ENCODE measurements around the gene ACER1. TPM values are rescaled to one million over a fixed set of nuclear protein-coding genes. Genes with fewer than 3 reads are reported as not detected.

Gene ACER1
- total RNA-seq, 1 donor from 2014 or later, result not detected

DNA sequence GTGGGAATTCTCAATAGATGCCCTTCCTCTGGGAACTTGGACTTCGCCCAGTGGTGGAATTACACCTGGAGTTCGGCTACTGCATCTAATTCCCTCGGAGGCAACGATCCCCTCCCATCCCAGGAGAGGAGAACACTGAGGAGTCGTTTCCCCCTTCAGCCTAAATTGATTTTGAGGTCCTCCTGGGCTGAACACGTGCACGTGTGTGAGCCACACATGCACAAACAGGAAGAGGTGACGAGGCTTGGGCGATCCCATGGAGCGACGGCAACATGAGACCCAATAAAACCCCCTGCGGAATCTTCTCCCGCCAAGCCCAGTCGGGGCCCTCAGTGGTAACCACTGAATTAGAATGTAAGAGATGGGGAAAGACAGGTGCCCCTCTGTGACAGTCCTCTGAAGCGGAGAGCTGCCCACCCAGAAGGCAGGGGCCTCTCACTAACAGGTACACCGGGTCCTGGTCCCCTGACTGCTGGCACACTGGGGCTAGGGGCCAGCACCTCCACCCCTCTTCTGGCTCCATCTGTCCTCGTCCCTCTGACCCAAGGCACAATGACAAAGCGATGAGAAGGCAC, 58.2 kb downstream of the ACER1 start:
- ChIA-PET CTCF (no interaction called here), POLR2A (no interaction called here)
- Mint-ChIP-seq H3K9me3 (no peaks in the 10 kb centered on the region), H3K36me3 (ENCODE audit: low read depth) (peaks cover 29% of the 10 kb centered on the region), H3K4me3 (no peak overlapping the region), H3K27me3 (no peaks in the 10 kb centered on the region), H3K27ac (no peak overlapping the region), H3K4me1 (peaks cover 36% of the 10 kb centered on the region)
- no peak for DNase-seq
- TF ChIP-seq, protein P1, sequence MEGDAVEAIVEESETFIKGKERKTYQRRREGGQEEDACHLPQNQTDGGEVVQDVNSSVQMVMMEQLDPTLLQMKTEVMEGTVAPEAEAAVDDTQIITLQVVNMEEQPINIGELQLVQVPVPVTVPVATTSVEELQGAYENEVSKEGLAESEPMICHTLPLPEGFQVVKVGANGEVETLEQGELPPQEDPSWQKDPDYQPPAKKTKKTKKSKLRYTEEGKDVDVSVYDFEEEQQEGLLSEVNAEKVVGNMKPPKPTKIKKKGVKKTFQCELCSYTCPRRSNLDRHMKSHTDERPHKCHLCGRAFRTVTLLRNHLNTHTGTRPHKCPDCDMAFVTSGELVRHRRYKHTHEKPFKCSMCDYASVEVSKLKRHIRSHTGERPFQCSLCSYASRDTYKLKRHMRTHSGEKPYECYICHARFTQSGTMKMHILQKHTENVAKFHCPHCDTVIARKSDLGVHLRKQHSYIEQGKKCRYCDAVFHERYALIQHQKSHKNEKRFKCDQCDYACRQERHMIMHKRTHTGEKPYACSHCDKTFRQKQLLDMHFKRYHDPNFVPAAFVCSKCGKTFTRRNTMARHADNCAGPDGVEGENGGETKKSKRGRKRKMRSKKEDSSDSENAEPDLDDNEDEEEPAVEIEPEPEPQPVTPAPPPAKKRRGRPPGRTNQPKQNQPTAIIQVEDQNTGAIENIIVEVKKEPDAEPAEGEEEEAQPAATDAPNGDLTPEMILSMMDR (IDR thresholded peaks at IDR 0.05), result no peak
- intact Hi-C loops (cut with micrococcal nuclease), result loop anchor here (5.0 kb wide), 1 partner anchor 33 kb away; no protein-coding TSS in a partner anchor
- ATAC-seq (ENCODE audit: low read depth), result no peak

DNA sequence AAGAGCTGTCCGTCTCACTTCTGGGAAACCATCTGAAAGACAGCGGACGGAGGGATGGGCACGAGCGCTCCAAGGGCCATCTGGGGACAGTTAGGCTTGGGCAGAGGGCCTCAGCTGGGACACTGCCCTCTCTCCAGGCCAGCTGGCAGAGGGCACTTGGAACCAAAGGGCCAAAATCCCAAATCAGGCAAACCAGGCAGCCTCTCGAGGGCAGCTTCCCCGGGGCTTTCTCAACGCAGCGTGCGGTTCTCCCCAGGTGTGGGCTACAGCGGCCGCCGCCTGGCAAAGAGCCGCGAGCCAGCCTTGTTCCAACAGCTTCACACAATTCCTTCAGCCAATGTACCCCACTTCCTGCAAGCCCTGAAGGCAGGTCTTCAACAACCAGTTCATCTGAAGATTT, 58.7 kb downstream of the ACER1 start:
- Mint-ChIP-seq H3K36me3 (ENCODE audit: low read depth) (peaks cover 34% of the 10 kb centered on the region), H3K4me3 (no peak overlapping the region), H3K4me1 (peaks cover 36% of the 10 kb centered on the region), H3K9me3 (no peaks in the 10 kb centered on the region), H3K27me3 (no peaks in the 10 kb centered on the region), H3K27ac (no peak overlapping the region)
- ATAC-seq (ENCODE audit: low read depth) (no peak), DNase-seq (no peak)
- ChIA-PET POLR2A (no interaction called here), CTCF (no interaction called here)
- TF ChIP-seq, protein P1 (IDR thresholded peaks at IDR 0.05), result no peak
- intact Hi-C loops (cut with micrococcal nuclease), result loop anchor here (5.0 kb wide), 1 partner anchor 32 kb away; no protein-coding TSS in a partner anchor

DNA sequence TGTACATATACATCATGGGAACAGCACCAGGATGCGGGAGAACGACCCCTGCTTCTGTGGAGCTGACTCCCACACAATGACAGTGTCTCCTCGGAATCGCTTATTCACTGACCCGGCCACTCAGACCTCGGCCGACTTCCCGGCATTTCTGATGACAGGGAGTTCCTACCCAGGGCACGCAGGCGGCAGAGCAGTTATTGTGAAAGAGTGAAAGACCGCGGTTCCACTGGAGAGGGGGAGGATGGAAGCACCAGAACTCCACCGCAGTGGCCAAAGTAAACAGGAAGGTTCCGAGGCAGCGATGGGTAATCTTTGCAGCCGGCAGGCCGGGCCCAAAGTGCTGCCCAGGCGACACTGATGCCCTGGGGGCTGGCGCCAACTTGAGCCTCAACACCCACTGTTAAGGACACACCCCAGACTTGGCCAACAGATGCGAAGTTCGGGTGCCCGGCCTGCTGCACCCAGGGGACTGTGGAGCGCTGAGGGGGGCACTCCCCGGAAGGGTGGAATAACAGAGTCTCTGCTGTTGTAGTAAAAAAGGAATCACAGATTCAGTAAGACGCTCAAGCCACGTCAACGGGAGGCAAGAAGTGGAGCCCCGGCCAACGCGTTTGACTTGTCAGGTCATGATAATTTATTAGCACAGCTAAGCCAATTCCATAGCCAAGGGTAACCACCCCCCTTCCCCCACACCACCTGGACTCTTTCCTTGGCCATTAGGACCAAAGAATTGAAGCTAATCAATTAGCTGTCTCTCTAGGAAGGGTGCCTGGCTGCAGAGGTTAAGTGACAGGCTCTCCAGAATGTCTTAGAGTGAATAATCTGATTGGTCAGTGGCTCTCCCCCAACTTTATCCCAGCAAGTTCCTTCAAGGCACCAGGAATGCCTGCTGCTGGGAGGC, 59.5 kb downstream of the ACER1 start:
- POLR2A ChIA-PET, result no interaction called here
- ATAC-seq (ENCODE audit: low read depth) (no peak), DNase-seq (no peak)
- H3K4me1 Mint-ChIP-seq, result peaks cover 34% of the 10 kb centered on the region
- intact Hi-C loops (cut with micrococcal nuclease), result no loop called here
- CTCF ChIA-PET, result no interaction called here
- H3K27ac Mint-ChIP-seq, result no peak overlapping the region
- H3K36me3 Mint-ChIP-seq (ENCODE audit: low read depth), result peaks cover 38% of the 10 kb centered on the region
- H3K27me3 Mint-ChIP-seq, result no peaks in the 10 kb centered on the region
- H3K9me3 Mint-ChIP-seq, result no peaks in the 10 kb centered on the region
- TF ChIP-seq, protein P1 (IDR thresholded peaks at IDR 0.05), result no peak
- no peak overlapping the region for H3K4me3 Mint-ChIP-seq

DNA sequence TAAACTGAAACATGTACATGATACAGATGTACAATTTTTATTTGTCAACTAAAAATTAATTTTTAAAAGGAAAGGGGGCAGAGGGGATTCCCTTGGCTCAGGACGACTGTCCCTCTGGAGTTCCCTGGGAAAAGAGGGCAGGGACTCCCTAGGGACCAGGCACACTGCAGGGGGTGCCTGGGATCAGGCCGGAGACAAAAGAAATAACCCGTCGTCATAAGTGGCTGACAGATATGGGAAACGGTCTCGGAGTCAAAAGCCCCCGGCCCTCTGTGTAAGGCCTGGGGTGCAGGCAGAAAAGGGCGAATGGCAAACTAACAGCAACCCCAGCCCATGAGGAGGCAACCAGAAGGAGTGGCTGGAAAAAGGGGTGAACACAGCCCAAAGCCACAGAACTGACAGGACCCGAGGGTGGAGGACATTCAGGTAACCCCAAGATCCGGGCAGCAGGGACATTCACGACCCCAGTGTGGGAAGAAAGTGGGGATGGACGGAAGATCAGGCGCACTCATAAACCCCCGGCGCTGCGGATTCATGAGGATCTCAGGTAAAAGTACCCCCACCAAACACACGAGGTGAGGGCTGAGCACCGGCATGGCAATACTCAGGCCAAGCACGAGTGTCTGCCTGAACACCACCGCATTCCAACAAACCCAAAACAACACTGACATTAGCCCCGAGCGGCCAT, 60.4 kb downstream of the ACER1 start:
- Mint-ChIP-seq H3K9me3 (no peaks in the 10 kb centered on the region), H3K4me1 (peaks cover 25% of the 10 kb centered on the region), H3K4me3 (no peak overlapping the region), H3K36me3 (ENCODE audit: low read depth) (peaks cover 41% of the 10 kb centered on the region), H3K27me3 (no peaks in the 10 kb centered on the region), H3K27ac (no peak overlapping the region)
- ChIA-PET POLR2A (no interaction called here), CTCF (no interaction called here)
- TF ChIP-seq, protein P1 (IDR thresholded peaks at IDR 0.05), result no peak
- ATAC-seq (ENCODE audit: low read depth), result no peak
- DNase-seq, result no peak
- intact Hi-C loops (cut with micrococcal nuclease), result no loop called here

DNA sequence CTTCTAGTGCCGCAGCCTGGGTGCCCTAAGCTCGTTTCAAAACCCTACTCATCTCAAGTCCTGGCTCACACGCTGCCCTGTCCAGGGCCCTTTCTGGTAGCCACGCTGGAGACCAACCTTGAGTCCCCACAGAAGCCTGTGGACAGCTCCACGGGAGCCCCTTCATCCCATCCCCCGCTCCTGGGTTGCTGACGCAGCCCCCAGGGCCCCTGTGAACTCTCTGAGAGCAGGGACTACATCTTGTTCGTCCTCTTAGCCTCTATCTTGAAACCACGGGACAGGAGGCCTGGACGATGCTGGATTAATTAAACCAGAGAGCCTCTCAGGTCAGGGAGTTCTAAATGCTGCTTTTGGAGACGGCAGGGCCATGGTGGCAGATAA, 61.0 kb downstream of the ACER1 start:
- Mint-ChIP-seq H3K9me3 (no peaks in the 10 kb centered on the region), H3K36me3 (ENCODE audit: low read depth) (peaks cover 42% of the 10 kb centered on the region), H3K4me3 (no peak overlapping the region), H3K27me3 (no peaks in the 10 kb centered on the region), H3K27ac (no peak overlapping the region), H3K4me1 (peaks cover 19% of the 10 kb centered on the region)
- intact Hi-C loops (cut with micrococcal nuclease), result no loop called here
- POLR2A ChIA-PET, result no interaction called here
- TF ChIP-seq, protein P1 (IDR thresholded peaks at IDR 0.05), result no peak
- DNase-seq, result no peak
- CTCF ChIA-PET, result no interaction called here
- ATAC-seq (ENCODE audit: low read depth), result no peak

All from activated B cell treated with CpG ODN at 0.5 μM for 24 hours (primary cell).